CD14-positive monocyte (primary cell): ENCODE measurements around the gene SIPA1. TPM values are rescaled to one million over a fixed set of nuclear protein-coding genes. Genes with fewer than 3 reads are reported as not detected.

Experiments used
- DNase-seq, 3 donors: peaks; one replicate each; pipeline ENCODE4 v3.0.0-alpha.2; 2011 to 2022
- H2AFZ ChIP-seq: 2 replicates; pipeline ENCODE4 v1.6.0; 2012; ENCODE audit warnings: mild to moderate bottlenecking, low read depth, low read length, inconsistent platforms; ENCODE audit not compliant: insufficient read depth, poor library complexity, severe bottlenecking
- H3K27ac ChIP-seq, 2 donors: 1 replicate in 1 of 2; 2 replicates in 1 of 2; pipeline ENCODE4 v1.5.1; 2012 to 2013; ENCODE audit warnings: low read length in 2 of 2, control low read depth in 1 of 2, inconsistent platforms in 1 of 2, low read depth in 1 of 2, mild to moderate bottlenecking in 1 of 2
- H3K27me3 ChIP-seq, 2 donors: one replicate each; pipeline versions ENCODE4 v1.6.0 to v1.6.1; 2011 to 2013; ENCODE audit warnings: low read length in 2 of 2; ENCODE audit not compliant: control insufficient read depth in 2 of 2, insufficient read depth in 2 of 2
- H3K36me3 ChIP-seq, 2 donors: replicated peaks in 1 of 2; 1 replicate in 1 of 2; 2 replicates in 1 of 2; pipeline versions ENCODE4 v1.5.1 to v1.6.1; 2012 to 2013; ENCODE audit warnings: low read length in 2 of 2, control low read depth in 1 of 2, inconsistent platforms in 1 of 2, mild to moderate bottlenecking in 1 of 2; ENCODE audit not compliant: insufficient read depth in 2 of 2, control insufficient read depth in 1 of 2
- H3K4me1 ChIP-seq, 2 donors: 1 replicate in 1 of 2; 2 replicates in 1 of 2; pipeline versions ENCODE4 v1.5.1 to v1.6.1; 2012 to 2013; ENCODE audit warnings: low read length in 2 of 2, control low read depth in 1 of 2, inconsistent platforms in 1 of 2, mild to moderate bottlenecking in 1 of 2, moderate library complexity in 1 of 2; ENCODE audit not compliant: insufficient read depth in 2 of 2, control insufficient read depth in 1 of 2
- H3K4me2 ChIP-seq: replicated peaks from 2 replicates; pipeline ENCODE3; 2012; ENCODE audit warnings: low read length, moderate library complexity, mild to moderate bottlenecking; ENCODE audit not compliant: poor library complexity, severe bottlenecking; ENCODE audit errors: extremely low read depth
- H3K4me3 ChIP-seq, 3 experiments: fragments of 200-600 bp in 1 of 3; sonication (generic) in 1 of 3; replicated peaks in 1 of 3; 1 replicate in 2 of 3; 2 replicates in 1 of 3; pipeline ENCODE4 v1.5.1; 2011 to 2013; ENCODE audit warnings: low read length in 3 of 3, mild to moderate bottlenecking in 3 of 3, control low read depth in 2 of 3, low read depth in 2 of 3, inconsistent platforms in 1 of 3, moderate library complexity in 1 of 3
- H3K79me2 ChIP-seq: 2 replicates; pipeline ENCODE4 v1.6.0; 2012; ENCODE audit warnings: mild to moderate bottlenecking, control low read depth, inconsistent platforms, low read length, moderate library complexity; ENCODE audit not compliant: insufficient read depth
- H3K9ac ChIP-seq: 2 replicates; pipeline ENCODE4 v1.6.0; 2017; ENCODE audit warnings: low read length, mild to moderate bottlenecking; ENCODE audit not compliant: insufficient read depth, poor library complexity, severe bottlenecking
- H3K9me3 ChIP-seq, 2 donors: replicated peaks in 1 of 2; 1 replicate in 1 of 2; 2 replicates in 1 of 2; pipeline versions ENCODE4 v1.5.1 to v1.6.1; 2012 to 2013; ENCODE audit warnings: low read length in 2 of 2, control low read depth in 1 of 2; ENCODE audit not compliant: control insufficient read depth in 1 of 2, insufficient read depth in 1 of 2
- H4K20me1 ChIP-seq: 2 replicates; pipeline ENCODE4 v1.6.0; 2012; ENCODE audit warnings: mild to moderate bottlenecking, low read length, control low read depth, moderate library complexity; ENCODE audit not compliant: insufficient read depth
- H3K27ac Mint-ChIP-seq, 7 donors: one replicate each; pipeline ENCODE4 v1.8.0; 2020; ENCODE audit warnings: mild to moderate bottlenecking in 7 of 7, mixed read lengths in 7 of 7, moderate library complexity in 6 of 7, inconsistent platforms in 2 of 7
- H3K27me3 Mint-ChIP-seq, 3 donors: one replicate each; pipeline ENCODE4 v1.8.0; 2021 to 2022; ENCODE audit warnings: low read depth in 3 of 3, mild to moderate bottlenecking in 3 of 3, mixed read lengths in 3 of 3, moderate library complexity in 3 of 3, inconsistent platforms in 1 of 3
- H3K36me3 Mint-ChIP-seq, 2 donors: one replicate each; pipeline ENCODE4 v1.8.0; 2020; ENCODE audit warnings: mixed read lengths in 2 of 2, inconsistent platforms in 1 of 2, mild to moderate bottlenecking in 1 of 2
- H3K4me1 Mint-ChIP-seq: one replicate; pipeline ENCODE4 v1.8.0; 2020; ENCODE audit warnings: mild to moderate bottlenecking, mixed read lengths
- H3K4me3 Mint-ChIP-seq, 2 donors: one replicate each; pipeline ENCODE4 v1.8.0; 2020; ENCODE audit warnings: mild to moderate bottlenecking in 2 of 2, mixed read lengths in 2 of 2, moderate library complexity in 1 of 2
- H3K9me3 Mint-ChIP-seq, 7 donors: one replicate each; pipeline ENCODE4 v1.8.0; 2020 to 2022; ENCODE audit warnings: mixed read lengths in 7 of 7, mild to moderate bottlenecking in 6 of 7, moderate library complexity in 6 of 7, inconsistent platforms in 2 of 7
- CTCF ChIP-seq: fragments of 200-600 bp; IDR thresholded peaks from one replicate; pipeline ENCODE4 v1.8.0; 2022; ENCODE audit warnings: antibody characterized with exemption, mild to moderate bottlenecking
- WGBS: methylation state at CpG from one replicate; pipeline ENCODE4 v1.1.5; 2013; ENCODE audit warnings: missing lambda C conversion rate; ENCODE audit not compliant: insufficient coverage; 5-methylcytosine and 5-hydroxymethylcytosine counted together
- intact Hi-C, 2 donors: fragments of 100-400 bp; cut with micrococcal nuclease; formaldehyde crosslinking; loops; one replicate each; pipeline versions ENCODE4 v1.15.0 to v1.15.1; 2023
- polyA plus RNA-seq, 3 donors: library from polyadenylated mRNA; depleted of rRNA in 1 of 3; unstranded in 2 of 3; stranded (reverse) in 1 of 3; fragments of 300-500 nt in 2 of 3; fragments of >200 nt in 1 of 3; fragmentation: Illumina TruSeq in 2 of 3; gene quantifications; 1 replicate in 2 of 3; 2 replicates in 1 of 3; pipeline ENCODE4 v1.2.3, GENCODE V29; 2012 to 2021

SIPA1 gene
- polyA plus RNA-seq, 3 donors, result 83.4 to 110 (median 86.5) TPM

GRCh38 chr11:65609665-65610064 lies 28.2 kb upstream of the SIPA1 start:
- no peaks in the 10 kb centered on the region for H3K27me3 ChIP-seq
- H3K79me2 ChIP-seq, result peaks cover 87% of the 10 kb centered on the region
- H3K9ac ChIP-seq, result no peak overlapping the region
- Mint-ChIP-seq H3K27me3 (no peaks in the 10 kb centered on the region), H3K27ac (peak overlapping the region in 5 of 7 donors; percentile 88 to 99 (median 97)), H3K9me3 (peaks cover 0 to 2% (median 0%) of the 10 kb centered on the region in 7 donors), H3K36me3 (peaks cover 60 to 75% of the 10 kb centered on the region in 2 donors), H3K4me1 (peaks cover 40% of the 10 kb centered on the region), H3K4me3 (peak overlapping the region in 1 of 2 donors; percentile 96)
- H2AFZ ChIP-seq, result no peak overlapping the region
- peak overlapping the region; percentile 99 for H3K4me2 ChIP-seq
- peaks cover 93% of the 10 kb centered on the region for H4K20me1 ChIP-seq
- DNase-seq, result no peak
- H3K36me3 ChIP-seq, result peaks cover 55 to 59% of the 10 kb centered on the region in 2 donors
- intact Hi-C loops, result loop anchor here (5.0 to 10.0 kb wide), 3 partner anchors 32 to 67 kb away; partner anchors contain the start of gene EHBP1L1 (in 1 of the 2)
- 98% methylated on average over 4 of the region's 5 CpGs for WGBS
- no peaks in the 10 kb centered on the region for H3K9me3 ChIP-seq
- TF ChIP-seq CTCF, result no peak
- peaks cover 39 to 52% of the 10 kb centered on the region in 2 donors for H3K4me1 ChIP-seq
- H3K27ac ChIP-seq, result peak overlapping the region in 1 of 2 donors; percentile 96
- H3K4me3 ChIP-seq, result peak overlapping the region in 1 of 3 experiments; percentile 96

DNA sequence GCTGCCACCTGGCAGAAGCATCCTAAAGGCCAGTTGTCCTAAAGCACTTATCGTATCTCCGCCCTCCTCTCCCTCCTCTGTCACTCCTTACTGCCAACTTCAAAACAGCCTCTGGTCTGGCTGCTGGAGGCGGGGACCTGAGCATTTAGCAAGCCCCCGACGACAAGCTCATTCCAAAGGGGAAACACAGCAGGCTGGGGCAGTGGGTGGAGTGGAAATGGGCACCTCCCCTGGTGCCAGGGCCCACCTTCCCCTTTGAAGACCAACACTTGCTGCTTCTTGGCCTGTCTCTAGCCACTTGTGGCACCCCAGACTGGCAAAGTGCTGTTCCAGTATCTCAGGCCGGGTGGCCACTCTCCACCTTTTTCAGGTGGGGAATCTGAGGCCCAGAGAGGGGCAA lies 27.5 kb upstream of the SIPA1 start:
- Histone ChIP-seq H3K27ac (peak overlapping the region; percentile 94 to 96), H3K9me3 (no peaks in the 10 kb centered on the region), H3K4me2 (peak overlapping the region; percentile 99), H3K36me3 (peaks cover 48 to 52% of the 10 kb centered on the region in 2 donors), H4K20me1 (peaks cover 86% of the 10 kb centered on the region), H3K4me1 (peaks cover 39 to 53% of the 10 kb centered on the region in 2 donors), H3K4me3 (peak overlapping the region; percentile 72 to 96 (median 93)), H2AFZ (no peak overlapping the region), H3K27me3 (no peaks in the 10 kb centered on the region), H3K79me2 (peaks cover 86% of the 10 kb centered on the region), H3K9ac (peak overlapping the region; percentile 24)
- peaks cover 53 to 67% of the 10 kb centered on the region in 2 donors for H3K36me3 Mint-ChIP-seq
- H3K27me3 Mint-ChIP-seq, result no peaks in the 10 kb centered on the region
- 46% methylated on average over 5 of the region's 6 CpGs for WGBS
- TF ChIP-seq CTCF, result no peak
- intact Hi-C loops, result loop anchor here (5.0 to 10.0 kb wide), 3 partner anchors 33 to 68 kb away; partner anchors contain the start of gene EHBP1L1 (in 1 of the 2)
- H3K27ac Mint-ChIP-seq, result peak overlapping the region; percentile 90 to 99 (median 97)
- H3K4me1 Mint-ChIP-seq, result peaks cover 40% of the 10 kb centered on the region
- peak overlapping the region; percentile 89 to 96 for H3K4me3 Mint-ChIP-seq
- H3K9me3 Mint-ChIP-seq, result peaks cover 0 to 2% (median 1%) of the 10 kb centered on the region in 7 donors
- DNase-seq, result no peak
